Activated CD8-positive, alpha-beta T cell treated with anti-CD3 and anti-CD28 coated beads for 36 hours (primary cell): ENCODE data around the gene XPNPEP1. TPM values are rescaled to one million over a fixed set of nuclear protein-coding genes. Genes with fewer than 3 reads are reported as not detected.

Source experiments
- ATAC-seq: fragments of 200-7000 bp; cut with Tn5 transposase; one replicate; pipeline ENCODE4 v1.10.0; 2021; ENCODE audit warnings: mild to moderate bottlenecking, moderate library complexity
- CTCF ChIA-PET: fragments of 350-600 bp; sonication (Branson Sonifier 250); formaldehyde crosslinking; loops from one replicate; lab custom pipeline; 2021; ENCODE audit warnings: antibody characterized with exemption; lab: Charles Lee
- POLR2A ChIA-PET: fragments of 350-600 bp; sonication (Branson Sonifier 250); formaldehyde crosslinking; loops from one replicate; lab custom pipeline; 2021; ENCODE audit warnings: antibody characterized with exemption; lab: Charles Lee
- DNase-seq: peaks from one replicate; pipeline ENCODE4 v3.0.0-alpha.2; 2020
- H3K27ac Mint-ChIP-seq: one replicate; pipeline ENCODE4 v1.8.0; 2021; ENCODE audit warnings: mild to moderate bottlenecking, mixed read lengths
- H3K27me3 Mint-ChIP-seq: one replicate; pipeline ENCODE4 v1.8.0; 2021; ENCODE audit warnings: mixed read lengths
- H3K36me3 Mint-ChIP-seq: one replicate; pipeline ENCODE4 v1.8.0; 2021; ENCODE audit warnings: low read depth, mixed read lengths
- H3K4me1 Mint-ChIP-seq: one replicate; pipeline ENCODE4 v1.8.0; 2021; ENCODE audit warnings: low read depth, mixed read lengths
- H3K4me3 Mint-ChIP-seq: one replicate; pipeline ENCODE4 v1.8.0; 2021; ENCODE audit warnings: mild to moderate bottlenecking, moderate library complexity, mixed read lengths
- H3K9me3 Mint-ChIP-seq: one replicate; pipeline ENCODE4 v1.8.0; 2021; ENCODE audit warnings: mixed read lengths
- CTCF ChIP-seq: fragments of 200-600 bp; IDR thresholded peaks from one replicate; pipeline ENCODE4 v1.8.0; 2022; ENCODE audit warnings: antibody characterized with exemption, mild to moderate bottlenecking
- intact Hi-C: fragments of 100-400 bp; cut with micrococcal nuclease; formaldehyde crosslinking; loops from one replicate; pipeline ENCODE4 v1.10.0; 2022
- total RNA-seq, 2 experiments: library from RNA; stranded (reverse); gene quantifications; one replicate each; pipeline ENCODE4 v1.2.3, GENCODE V29; 2021

Gene XPNPEP1
- total RNA-seq, 2 experiments from 2014 or later: 96.5 to 97.0 TPM

- Mint-ChIP-seq H3K36me3 (no peaks in the 10 kb centered on the region), H3K27ac (no peak overlapping the region), H3K9me3 (no peaks in the 10 kb centered on the region), H3K27me3 (peaks cover 13% of the 10 kb centered on the region), H3K4me1 (no peaks in the 10 kb centered on the region), H3K4me3 (no peak overlapping the region)
- intact Hi-C loops: no loop called here
- no peak for TF ChIP-seq CTCF
- no peak for DNase-seq
- ChIA-PET CTCF (no interaction called here), POLR2A (no interaction called here)
- no peak for ATAC-seq
Observed at GRCh38 chr10:109819807-109820206, 103.5 kb downstream of the XPNPEP1 start.

Other genes with a start within 250 kb of the XPNPEP1 start
- gene ADD3, start 84.5 kb upstream of the XPNPEP1 start, total RNA-seq: 10 to 100 TPM; 66.8 to 77.0 TPM